Esophagus muscularis mucosa (tissue), 4 donors: Measurements from ENCODE around the gene RPS6KL1. TPM values are rescaled to one million over a fixed set of nuclear protein-coding genes. Genes with fewer than 3 reads are reported as not detected.

Source experiments
- DNase-seq: peaks from one replicate; pipeline ENCODE4 v3.0.0-alpha.2; 2017; ENCODE audit errors: extremely low spot score
- H3K27ac ChIP-seq, 4 donors: fragments of 200-600 bp; sonication (generic); replicated peaks in 1 of 4; 1 replicate in 3 of 4; 2 replicates in 1 of 4; pipeline ENCODE4 v1.5.1; 2016 to 2019; ENCODE audit warnings: mild to moderate bottlenecking in 1 of 4
- H3K27me3 ChIP-seq, 4 donors: fragments of 200-600 bp; sonication (generic); one replicate each; pipeline versions ENCODE4 v1.5.1 to v1.6.0; 2016 to 2019
- H3K36me3 ChIP-seq, 4 donors: fragments of 200-600 bp; sonication (generic); one replicate each; pipeline ENCODE4 v1.5.1; 2016 to 2019
- H3K4me1 ChIP-seq, 4 donors: fragments of 200-600 bp; sonication (generic); one replicate each; pipeline ENCODE4 v1.5.1; 2016 to 2019
- H3K4me3 ChIP-seq, 4 donors: fragments of 200-600 bp; sonication (generic); 1 replicate in 2 of 4; 2 replicates in 2 of 4; pipeline ENCODE4 v1.5.1; 2016 to 2019; ENCODE audit warnings: mild to moderate bottlenecking in 4 of 4, moderate library complexity in 1 of 4
- H3K9me3 ChIP-seq, 4 donors: fragments of 200-600 bp; sonication (generic); 1 replicate in 3 of 4; 2 replicates in 1 of 4; pipeline ENCODE4 v1.5.1; 2016 to 2019
- EP300 ChIP-seq: sonication (generic); formaldehyde crosslinking; IDR thresholded peaks from one replicate; pipeline ENCODE4 v1.6.1; 2017; ENCODE audit warnings: antibody characterized with exemption
- POLR2A ChIP-seq: fragments of 450-650 bp; IDR thresholded peaks from one replicate; pipeline ENCODE4 v1.6.1; 2017; ENCODE audit warnings: antibody characterized with exemption, moderate library complexity, mild to moderate bottlenecking, low read depth
- POLR2AphosphoS5 ChIP-seq, 2 donors: sonication (generic); formaldehyde crosslinking; IDR thresholded peaks; one replicate each; pipeline ENCODE4 v1.6.1; 2017; ENCODE audit warnings: antibody characterized with exemption in 2 of 2
- WGBS: methylation state at CpG from one replicate; pipeline ENCODE4 v1.1.5; 2018; 5-methylcytosine and 5-hydroxymethylcytosine counted together
- intact Hi-C: fragments of 100-400 bp; cut with DNase I; formaldehyde crosslinking; loops from one replicate; pipeline ENCODE4 v1.15.1; 2023
- total RNA-seq, 4 donors: library from RNA; depleted of rRNA; stranded (reverse); fragments of >200 nt; gene quantifications; one replicate each; pipeline versions ENCODE4 v1.1.0 to v1.2.1, GENCODE V29; 2016
- TF ChIP-seq, protein P1 (sequence below), 3 experiments: fragments of 200-600 bp in 2 of 3; fragments of 450-650 bp in 1 of 3; sonication (generic) in 2 of 3; IDR thresholded peaks; one replicate each; pipeline ENCODE4 v1.5.1; 2017 to 2019; ENCODE audit warnings: antibody characterized with exemption in 3 of 3, mild to moderate bottlenecking in 2 of 3, moderate library complexity in 1 of 3

The RPS6KL1 gene
- total RNA-seq, 4 donors from 2014 or later: 5.3 to 9.7 (median 7.7) TPM

DNA sequence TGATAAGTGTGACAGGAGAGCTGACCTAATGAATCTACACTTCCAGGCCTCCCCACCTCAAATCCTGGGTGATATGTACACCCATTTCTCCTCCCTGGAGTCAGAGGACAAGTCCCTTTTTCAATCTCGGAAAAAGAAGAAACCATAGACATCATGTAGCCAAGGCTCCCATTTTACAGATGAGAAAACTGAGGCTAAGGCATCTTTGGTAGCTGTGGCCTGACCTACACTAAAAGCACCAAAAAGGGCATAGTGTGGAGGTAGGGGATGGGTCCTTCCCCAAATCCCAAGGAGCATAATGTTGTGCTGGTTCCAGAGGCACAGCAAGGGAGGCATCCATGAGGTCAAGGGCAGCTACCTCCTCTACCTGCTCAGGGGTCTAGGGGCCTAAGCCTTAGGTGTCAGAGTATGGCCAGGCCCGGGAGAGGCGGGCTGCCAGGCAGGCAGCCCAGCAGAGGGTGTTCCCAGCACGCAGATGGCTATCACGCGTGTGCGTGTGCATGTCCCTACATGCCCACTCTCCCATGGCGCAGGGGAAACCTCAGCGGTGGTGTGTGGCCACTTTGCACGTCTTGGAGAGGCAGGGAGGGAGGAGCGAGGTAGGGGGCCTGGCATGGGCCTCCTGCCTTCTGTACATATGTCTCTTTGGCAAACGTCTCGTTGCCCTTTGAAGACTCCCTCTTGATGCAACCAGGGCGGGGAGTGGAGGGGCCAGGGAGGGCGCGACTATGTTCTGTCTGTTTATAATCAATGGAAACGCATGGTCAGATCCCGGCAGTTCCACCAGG, 29.8 kb upstream of the RPS6KL1 start:
- Histone ChIP-seq H3K4me1 (peaks cover 28 to 55% (median 38%) of the 10 kb centered on the region in 4 donors), H3K27ac (no peak overlapping the region), H3K4me3 (peak overlapping the region; percentile 62 to 73 (median 66)), H3K36me3 (peaks cover 0 to 20% (median 0%) of the 10 kb centered on the region in 4 donors), H3K27me3 (peaks cover 0 to 58% (median 0%) of the 10 kb centered on the region in 4 donors), H3K9me3 (no peaks in the 10 kb centered on the region)
- intact Hi-C loops: no loop called here
- no peak for DNase-seq
- 91% methylated on average over 12 of the region's 18 CpGs for WGBS
- TF ChIP-seq EP300: no peak
- TF ChIP-seq, protein P1, sequence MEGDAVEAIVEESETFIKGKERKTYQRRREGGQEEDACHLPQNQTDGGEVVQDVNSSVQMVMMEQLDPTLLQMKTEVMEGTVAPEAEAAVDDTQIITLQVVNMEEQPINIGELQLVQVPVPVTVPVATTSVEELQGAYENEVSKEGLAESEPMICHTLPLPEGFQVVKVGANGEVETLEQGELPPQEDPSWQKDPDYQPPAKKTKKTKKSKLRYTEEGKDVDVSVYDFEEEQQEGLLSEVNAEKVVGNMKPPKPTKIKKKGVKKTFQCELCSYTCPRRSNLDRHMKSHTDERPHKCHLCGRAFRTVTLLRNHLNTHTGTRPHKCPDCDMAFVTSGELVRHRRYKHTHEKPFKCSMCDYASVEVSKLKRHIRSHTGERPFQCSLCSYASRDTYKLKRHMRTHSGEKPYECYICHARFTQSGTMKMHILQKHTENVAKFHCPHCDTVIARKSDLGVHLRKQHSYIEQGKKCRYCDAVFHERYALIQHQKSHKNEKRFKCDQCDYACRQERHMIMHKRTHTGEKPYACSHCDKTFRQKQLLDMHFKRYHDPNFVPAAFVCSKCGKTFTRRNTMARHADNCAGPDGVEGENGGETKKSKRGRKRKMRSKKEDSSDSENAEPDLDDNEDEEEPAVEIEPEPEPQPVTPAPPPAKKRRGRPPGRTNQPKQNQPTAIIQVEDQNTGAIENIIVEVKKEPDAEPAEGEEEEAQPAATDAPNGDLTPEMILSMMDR (IDR thresholded peaks at IDR 0.05): no peak
- TF ChIP-seq POLR2A: no peak
- TF ChIP-seq POLR2AphosphoS5 (IDR thresholded peaks at IDR 0.05): no peak

DNA sequence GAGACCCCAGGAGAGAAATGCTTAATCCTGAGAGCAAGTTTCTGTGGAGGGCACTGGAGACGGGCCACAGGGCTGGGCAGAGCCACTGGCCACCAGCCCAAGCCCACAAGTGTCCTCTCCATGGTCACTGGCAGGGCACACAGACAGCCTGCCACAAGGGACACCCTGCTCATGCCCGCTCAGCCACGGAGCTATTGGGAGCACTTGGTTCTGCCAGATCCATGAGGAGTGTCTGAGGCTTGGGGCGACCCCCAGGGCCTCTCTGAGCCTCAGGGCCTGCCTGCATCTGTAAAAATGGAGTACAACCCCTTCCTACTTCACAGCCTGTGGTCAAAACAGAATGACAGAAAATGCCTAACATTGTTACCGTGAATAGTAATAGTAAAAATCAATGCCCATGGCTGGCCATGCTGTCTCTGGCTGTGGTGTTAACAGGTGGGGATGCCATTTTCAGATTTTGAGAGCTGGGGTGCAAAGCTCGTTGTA, 29.2 kb upstream of the RPS6KL1 start:
- intact Hi-C loops: no loop called here
- H3K36me3 ChIP-seq: peaks cover 0 to 26% (median 0%) of the 10 kb centered on the region in 4 donors

DNA sequence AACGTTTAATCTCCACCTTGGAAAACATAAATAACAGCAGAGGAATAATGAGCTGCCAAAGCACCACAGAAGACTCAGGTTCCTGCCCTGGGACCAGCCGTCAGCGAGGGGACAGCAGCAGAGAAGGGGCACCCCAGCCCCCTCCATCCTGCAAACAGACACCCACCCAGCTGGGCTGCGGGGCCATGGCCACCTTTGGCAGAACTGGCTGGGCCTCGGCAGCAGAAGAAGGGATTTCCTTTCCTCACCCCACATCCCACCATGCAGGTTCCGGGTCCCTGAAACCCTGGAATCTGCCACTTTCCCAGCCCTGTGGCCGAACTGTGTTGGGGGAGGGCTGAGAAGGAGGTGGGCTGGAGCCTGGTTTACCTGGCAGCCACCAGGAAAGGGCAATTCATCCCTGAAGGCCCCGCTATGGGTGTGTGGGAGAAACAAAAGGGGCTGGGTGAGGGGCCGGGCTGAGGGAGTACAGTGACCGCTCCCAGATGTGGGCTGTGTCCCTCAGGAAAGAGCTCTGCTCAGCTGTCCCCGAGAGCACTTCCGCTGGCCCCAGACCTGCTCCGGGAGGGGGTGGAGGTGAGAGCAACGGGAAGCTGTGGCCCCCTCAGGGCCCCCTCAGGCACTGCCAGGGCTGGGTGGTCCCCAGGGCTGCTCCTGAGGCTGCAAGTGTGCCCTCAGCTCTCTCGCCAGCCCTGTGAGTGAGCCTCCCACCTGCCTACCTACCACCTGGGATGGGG, 28.6 kb upstream of the RPS6KL1 start:
- Histone ChIP-seq H3K4me3 (peak overlapping the region in 2 of 4 donors; percentile 7 to 65), H3K36me3 (peaks cover 0 to 26% (median 0%) of the 10 kb centered on the region in 4 donors), H3K4me1 (peaks cover 39 to 60% (median 45%) of the 10 kb centered on the region in 4 donors), H3K9me3 (no peaks in the 10 kb centered on the region), H3K27ac (no peak overlapping the region), H3K27me3 (peaks cover 0 to 58% (median 0%) of the 10 kb centered on the region in 4 donors)
- 80% methylated on average over 2 of the region's 15 CpGs for WGBS
- intact Hi-C loops: no loop called here
- TF ChIP-seq EP300 (no peak), POLR2AphosphoS5 (IDR thresholded peaks at IDR 0.05) (no peak), POLR2A (no peak)
- TF ChIP-seq, protein P1 (IDR thresholded peaks at IDR 0.05): no peak
- no peak for DNase-seq

More for the DNA sequence above, 29.2 kb upstream of the RPS6KL1 start:
- no peak for TF ChIP-seq EP300
- TF ChIP-seq, protein P1 (IDR thresholded peaks at IDR 0.05): no peak
- no peaks in the 10 kb centered on the region for H3K9me3 ChIP-seq
- WGBS: 100% methylated on average over 3 of the region's 6 CpGs
- peak overlapping the region in 1 of 4 donors; percentile 65 for H3K4me3 ChIP-seq
- peaks cover 0 to 58% (median 0%) of the 10 kb centered on the region in 4 donors for H3K27me3 ChIP-seq
- H3K27ac ChIP-seq: no peak overlapping the region
- peaks cover 33 to 55% (median 39%) of the 10 kb centered on the region in 4 donors for H3K4me1 ChIP-seq
- no peak for DNase-seq

DNA sequence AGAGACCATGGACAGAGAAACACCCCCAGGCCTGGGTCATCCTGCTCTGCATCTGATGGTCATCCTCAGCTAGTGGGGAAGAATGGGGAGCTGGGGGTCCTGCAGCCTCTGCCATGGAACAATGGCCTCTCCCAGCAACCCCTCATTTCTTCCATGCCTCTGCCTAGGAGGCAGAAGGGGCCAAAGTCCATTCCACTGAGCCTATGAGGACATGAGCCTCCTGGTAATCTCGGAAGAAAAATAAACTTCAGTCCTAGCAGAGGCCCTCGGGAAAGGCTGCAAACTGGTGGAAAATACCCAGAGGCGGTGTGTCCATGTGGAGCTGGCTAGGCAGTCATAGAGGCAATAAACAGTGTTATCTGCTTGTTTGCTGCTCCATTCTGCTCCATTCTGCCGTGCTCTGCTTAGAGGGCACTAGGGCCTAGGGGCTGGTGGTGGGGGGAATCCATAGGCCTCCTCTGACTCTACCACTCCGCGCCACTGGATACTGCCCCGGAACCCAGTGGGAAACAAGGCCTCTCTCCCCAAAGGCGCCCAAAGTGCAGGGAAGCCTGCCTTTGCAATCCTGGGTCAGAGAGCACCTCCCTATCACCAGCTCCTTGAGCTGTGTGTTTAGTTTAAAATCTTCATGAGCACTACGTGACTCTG, 27.9 kb upstream of the RPS6KL1 start:
- Histone ChIP-seq H3K4me1 (peaks cover 43 to 66% (median 51%) of the 10 kb centered on the region in 4 donors), H3K27ac (no peak overlapping the region), H3K36me3 (peaks cover 0 to 26% (median 0%) of the 10 kb centered on the region in 4 donors), H3K9me3 (no peaks in the 10 kb centered on the region), H3K27me3 (peaks cover 0 to 58% (median 0%) of the 10 kb centered on the region in 4 donors), H3K4me3 (peak overlapping the region in 1 of 4 donors; percentile 65)
- intact Hi-C loops: no loop called here
- no peak for DNase-seq
- 78% methylated on average over 8 of the region's 9 CpGs for WGBS
- no peak for TF ChIP-seq POLR2AphosphoS5 (IDR thresholded peaks at IDR 0.05)
- TF ChIP-seq EP300: no peak
- TF ChIP-seq, protein P1 (IDR thresholded peaks at IDR 0.05): no peak
- TF ChIP-seq POLR2A: no peak
